Astrocyte (in vitro differentiated cells and primary cell): ENCODE measurements around the gene PKMYT1. TPM values are rescaled to one million over a fixed set of nuclear protein-coding genes. Genes with fewer than 3 reads are reported as not detected.

ENCODE experiments used
- DNase-seq: peaks from one replicate; pipeline ENCODE4 v3.0.0-alpha.2; 2010; ENCODE audit warnings: low read depth
- FAIRE-seq: peaks from 2 replicates; lab custom pipeline; 2011; peaks lifted over from hg19 to GRCh38; lab: Jason Lieb, UNC
- H2AFZ ChIP-seq: 2 replicates; pipeline ENCODE4 v1.6.0; 2012; ENCODE audit warnings: low read depth, low read length, inconsistent platforms
- H3K27ac ChIP-seq: 2 replicates; pipeline ENCODE4 v1.5.1; 2011; ENCODE audit warnings: low read depth, low read length, inconsistent platforms
- H3K27me3 ChIP-seq: 2 replicates; pipeline ENCODE4 v1.6.0; 2011; ENCODE audit warnings: low read length, inconsistent platforms; ENCODE audit not compliant: insufficient read depth
- H3K36me3 ChIP-seq: 2 replicates; pipeline ENCODE4 v1.5.1; 2011; ENCODE audit warnings: low read length, inconsistent platforms; ENCODE audit not compliant: insufficient read depth
- H3K4me1 ChIP-seq: 2 replicates; pipeline ENCODE4 v1.5.1; 2011; ENCODE audit warnings: low read length, inconsistent platforms; ENCODE audit not compliant: insufficient read depth
- H3K4me2 ChIP-seq: 2 replicates; pipeline ENCODE4 v1.6.0; 2012; ENCODE audit warnings: low read length, inconsistent platforms
- H3K4me3 ChIP-seq: 2 replicates; pipeline ENCODE4 v1.5.1; 2011; ENCODE audit warnings: low read depth, mild to moderate bottlenecking, low read length, inconsistent platforms; ENCODE audit not compliant: insufficient read depth
- H3K79me2 ChIP-seq: 2 replicates; pipeline ENCODE4 v1.6.0; 2012; ENCODE audit warnings: mild to moderate bottlenecking, low read length, inconsistent platforms; ENCODE audit not compliant: insufficient read depth
- H3K9ac ChIP-seq: 2 replicates; pipeline ENCODE4 v1.6.0; 2012; ENCODE audit warnings: mild to moderate bottlenecking, low read length, inconsistent platforms
- H3K9me3 ChIP-seq: 2 replicates; pipeline ENCODE4 v1.5.1; 2012; ENCODE audit warnings: low read depth, mild to moderate bottlenecking, low read length, inconsistent platforms; ENCODE audit not compliant: insufficient read depth
- H4K20me1 ChIP-seq: 2 replicates; pipeline ENCODE4 v1.6.0; 2012; ENCODE audit warnings: low read length, inconsistent platforms; ENCODE audit not compliant: insufficient read depth
- H3K27ac Mint-ChIP-seq: one replicate; pipeline ENCODE4 v1.8.0; 2021; ENCODE audit warnings: mild to moderate bottlenecking, mixed read lengths; ENCODE audit not compliant: unreplicated experiment
- H3K27me3 Mint-ChIP-seq: one replicate; pipeline ENCODE4 v1.8.0; 2021; ENCODE audit warnings: low read depth, mixed read lengths; ENCODE audit not compliant: unreplicated experiment
- H3K36me3 Mint-ChIP-seq: one replicate; pipeline ENCODE4 v1.8.0; 2021; ENCODE audit warnings: low read depth, mixed read lengths; ENCODE audit not compliant: unreplicated experiment
- H3K4me1 Mint-ChIP-seq: one replicate; pipeline ENCODE4 v1.8.0; 2021; ENCODE audit warnings: low read depth, mixed read lengths; ENCODE audit not compliant: unreplicated experiment
- H3K4me3 Mint-ChIP-seq: one replicate; pipeline ENCODE4 v1.8.0; 2021; ENCODE audit warnings: mild to moderate bottlenecking, moderate library complexity, mixed read lengths; ENCODE audit not compliant: unreplicated experiment
- H3K9me3 Mint-ChIP-seq: one replicate; pipeline ENCODE4 v1.8.0; 2021; ENCODE audit warnings: mild to moderate bottlenecking, mixed read lengths; ENCODE audit not compliant: unreplicated experiment
- EZH2 ChIP-seq: IDR thresholded peaks from 2 replicates; pipeline ENCODE4 v1.6.1; 2012; ENCODE audit warnings: mild to moderate bottlenecking, low read length, inconsistent platforms; ENCODE audit not compliant: insufficient read depth
- total RNA-seq: library from RNA; stranded (reverse); gene quantifications from 2 replicates; pipeline ENCODE4 v1.2.1, GENCODE V29; 2021
- TF ChIP-seq, protein P1 (sequence below): IDR thresholded peaks from 2 replicates; pipeline ENCODE4 v1.5.1; 2011; ENCODE audit warnings: low read depth, mild to moderate bottlenecking, inconsistent platforms, low read length, moderate library complexity; ENCODE audit not compliant: insufficient read depth

The PKMYT1 gene
- total RNA-seq, 1 donor from 2014 or later: 3.9 TPM

DNA sequence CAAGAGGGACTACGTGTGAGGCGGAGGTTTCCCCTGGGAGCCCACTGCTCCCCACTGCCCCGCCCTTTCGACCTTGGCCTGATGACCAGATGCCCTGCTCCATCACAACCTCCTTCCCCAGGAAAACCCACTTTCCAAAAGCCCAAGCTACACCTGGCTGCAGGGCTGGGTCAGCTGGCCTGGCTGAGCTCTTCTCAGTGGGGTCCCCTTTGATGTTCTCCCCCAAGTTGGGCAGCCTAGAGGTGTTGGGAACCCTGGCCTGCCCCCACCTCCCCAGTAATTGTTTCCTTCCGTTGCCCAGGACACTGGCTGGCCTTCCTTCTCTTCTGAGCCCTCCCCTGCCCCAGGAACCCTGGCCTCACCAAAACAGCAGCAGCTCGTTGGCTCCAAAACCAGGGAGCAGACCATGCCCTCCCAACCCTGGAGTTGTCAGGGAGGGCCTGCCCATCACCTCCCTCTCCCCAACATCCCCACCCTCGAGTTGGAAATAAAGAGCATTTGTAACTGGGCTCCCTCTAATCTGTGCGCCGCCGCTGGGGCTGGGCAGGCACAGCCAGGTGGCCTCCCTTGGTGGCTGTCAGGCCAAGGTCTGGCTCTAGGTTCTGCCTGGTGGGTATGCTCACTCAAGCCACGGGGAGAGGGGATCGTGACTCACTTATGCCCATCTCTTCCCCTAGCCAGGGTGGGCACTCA is 33.9 kb upstream of the PKMYT1 start:
- no peaks in the 10 kb centered on the region for H3K9me3 ChIP-seq
- Mint-ChIP-seq H3K9me3 (no peaks in the 10 kb centered on the region), H3K27me3 (no peaks in the 10 kb centered on the region), H3K27ac (no peak overlapping the region), H3K36me3 (peaks cover 3% of the 10 kb centered on the region), H3K4me1 (peaks cover 13% of the 10 kb centered on the region), H3K4me3 (peak overlapping the region; percentile 34)
- H4K20me1 ChIP-seq: peaks cover 5% of the 10 kb centered on the region
- peaks cover 22% of the 10 kb centered on the region for H3K4me1 ChIP-seq
- TF ChIP-seq, protein P1, sequence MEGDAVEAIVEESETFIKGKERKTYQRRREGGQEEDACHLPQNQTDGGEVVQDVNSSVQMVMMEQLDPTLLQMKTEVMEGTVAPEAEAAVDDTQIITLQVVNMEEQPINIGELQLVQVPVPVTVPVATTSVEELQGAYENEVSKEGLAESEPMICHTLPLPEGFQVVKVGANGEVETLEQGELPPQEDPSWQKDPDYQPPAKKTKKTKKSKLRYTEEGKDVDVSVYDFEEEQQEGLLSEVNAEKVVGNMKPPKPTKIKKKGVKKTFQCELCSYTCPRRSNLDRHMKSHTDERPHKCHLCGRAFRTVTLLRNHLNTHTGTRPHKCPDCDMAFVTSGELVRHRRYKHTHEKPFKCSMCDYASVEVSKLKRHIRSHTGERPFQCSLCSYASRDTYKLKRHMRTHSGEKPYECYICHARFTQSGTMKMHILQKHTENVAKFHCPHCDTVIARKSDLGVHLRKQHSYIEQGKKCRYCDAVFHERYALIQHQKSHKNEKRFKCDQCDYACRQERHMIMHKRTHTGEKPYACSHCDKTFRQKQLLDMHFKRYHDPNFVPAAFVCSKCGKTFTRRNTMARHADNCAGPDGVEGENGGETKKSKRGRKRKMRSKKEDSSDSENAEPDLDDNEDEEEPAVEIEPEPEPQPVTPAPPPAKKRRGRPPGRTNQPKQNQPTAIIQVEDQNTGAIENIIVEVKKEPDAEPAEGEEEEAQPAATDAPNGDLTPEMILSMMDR: no peak
- no peak for TF ChIP-seq EZH2
- H3K79me2 ChIP-seq: no peaks in the 10 kb centered on the region
- H3K4me3 ChIP-seq: no peak overlapping the region
- H3K9ac ChIP-seq: no peak overlapping the region
- DNase-seq (no peak), FAIRE-seq (no peak)
- H3K27ac ChIP-seq: no peak overlapping the region
- H3K27me3 ChIP-seq: peaks cover 24% of the 10 kb centered on the region
- no peak overlapping the region for H3K4me2 ChIP-seq
- H3K36me3 ChIP-seq: no peaks in the 10 kb centered on the region
- H2AFZ ChIP-seq: no peak overlapping the region

DNA sequence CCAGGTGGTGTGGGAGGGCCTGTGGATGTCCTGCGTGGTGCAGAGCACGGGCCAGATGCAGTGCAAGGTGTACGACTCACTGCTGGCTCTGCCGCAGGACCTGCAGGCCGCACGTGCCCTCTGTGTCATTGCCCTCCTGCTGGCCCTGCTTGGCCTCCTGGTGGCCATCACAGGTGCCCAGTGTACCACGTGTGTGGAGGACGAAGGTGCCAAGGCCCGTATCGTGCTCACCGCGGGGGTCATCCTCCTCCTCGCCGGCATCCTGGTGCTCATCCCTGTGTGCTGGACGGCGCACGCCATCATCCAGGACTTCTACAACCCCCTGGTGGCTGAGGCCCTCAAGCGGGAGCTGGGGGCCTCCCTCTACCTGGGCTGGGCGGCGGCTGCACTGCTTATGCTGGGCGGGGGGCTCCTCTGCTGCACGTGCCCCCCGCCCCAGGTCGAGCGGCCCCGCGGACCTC is 33.3 kb upstream of the PKMYT1 start:
- Histone ChIP-seq H3K36me3 (no peaks in the 10 kb centered on the region), H3K27me3 (peaks cover 28% of the 10 kb centered on the region), H3K27ac (no peak overlapping the region), H3K4me2 (no peak overlapping the region), H3K9ac (no peak overlapping the region), H3K4me3 (no peak overlapping the region), H2AFZ (no peak overlapping the region), H3K4me1 (peaks cover 22% of the 10 kb centered on the region), H3K9me3 (no peaks in the 10 kb centered on the region), H4K20me1 (peaks cover 5% of the 10 kb centered on the region), H3K79me2 (no peaks in the 10 kb centered on the region)
- no peak overlapping the region for H3K27ac Mint-ChIP-seq
- DNase-seq: no peak
- no peaks in the 10 kb centered on the region for H3K9me3 Mint-ChIP-seq
- no peak overlapping the region for H3K4me3 Mint-ChIP-seq
- H3K36me3 Mint-ChIP-seq: peaks cover 3% of the 10 kb centered on the region
- no peaks in the 10 kb centered on the region for H3K27me3 Mint-ChIP-seq
- FAIRE-seq: no peak
- peaks cover 15% of the 10 kb centered on the region for H3K4me1 Mint-ChIP-seq
- TF ChIP-seq, protein P1: no peak
- TF ChIP-seq EZH2: no peak

DNA sequence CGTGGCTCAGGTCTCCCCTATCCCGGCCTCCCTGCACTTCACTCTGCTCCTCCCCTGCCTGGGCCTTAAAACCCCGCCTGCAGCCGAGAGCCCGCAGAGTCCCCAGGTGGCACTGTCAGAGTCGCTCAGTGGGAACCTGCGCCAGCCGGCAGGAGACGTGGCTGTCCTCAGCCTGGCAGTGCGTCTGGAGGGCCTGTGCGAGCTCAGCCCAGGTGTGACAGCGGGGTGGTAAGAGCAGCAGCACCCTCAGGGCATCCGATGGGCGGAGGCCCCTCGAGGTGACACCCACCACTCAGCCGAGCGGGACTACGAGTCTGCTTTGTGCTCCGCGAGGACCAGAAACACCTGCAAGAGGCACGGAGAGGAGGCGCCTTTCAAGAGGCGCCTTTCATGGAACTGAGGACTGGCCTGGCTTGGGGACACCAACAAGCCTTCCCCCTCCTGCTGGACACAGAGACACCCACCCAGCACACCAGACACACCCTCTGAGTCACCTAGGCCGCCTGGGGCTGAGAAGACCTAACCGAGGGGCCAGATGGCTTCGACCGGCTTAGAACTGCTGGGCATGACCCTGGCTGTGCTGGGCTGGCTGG is 32.7 kb upstream of the PKMYT1 start, which contains the start of gene CLDN9:
CLDN9 (plus strand) TSS at position 96 of the 593 bp plus-strand sequence; CDS start at position 536, 440 bp downstream.
- no peaks in the 10 kb centered on the region for H3K36me3 ChIP-seq
- Mint-ChIP-seq H3K4me1 (peaks cover 20% of the 10 kb centered on the region), H3K36me3 (peaks cover 3% of the 10 kb centered on the region), H3K27ac (no peak within 1 kb of the TSS), H3K27me3 (no peaks in the 10 kb centered on the region), H3K4me3 (no peak within 1 kb of the TSS), H3K9me3 (no peaks in the 10 kb centered on the region)
- H3K9me3 ChIP-seq: no peaks in the 10 kb centered on the region
- no peak within 1 kb of the TSS for H3K4me2 ChIP-seq
- H3K79me2 ChIP-seq: no peaks in the 10 kb centered on the region
- H3K27me3 ChIP-seq: peaks cover 34% of the 10 kb centered on the region
- peak; percentile 84 for TF ChIP-seq EZH2
- TF ChIP-seq, protein P1: no peak
- H3K4me1 ChIP-seq: peaks cover 23% of the 10 kb centered on the region
- DNase-seq: no peak
- H4K20me1 ChIP-seq: peaks cover 5% of the 10 kb centered on the region
- H2AFZ ChIP-seq: no peak within 1 kb of the TSS
- no peak within 1 kb of the TSS for H3K4me3 ChIP-seq
- no peak within 1 kb of the TSS for H3K27ac ChIP-seq
- no peak for FAIRE-seq
- no peak within 1 kb of the TSS for H3K9ac ChIP-seq
